RWPE2 (cell line): Measurements from ENCODE around the gene NR2F2.

Experiments used
- ATAC-seq: fragments of 200-7000 bp; cut with Tn5 transposase; 3 replicates; pipeline ENCODE4 v1.9.1; 2021; ENCODE audit warnings: low read depth
- DNase-seq: peaks from one replicate; pipeline ENCODE4 v3.0.0-alpha.2; 2020; ENCODE audit warnings: low spot score
- H3K27ac ChIP-seq: fragments of 450-650 bp; 2 replicates; pipeline ENCODE4 v1.5.1; 2017; ENCODE audit warnings: mild to moderate bottlenecking; ENCODE audit not compliant: poor library complexity, severe bottlenecking
- H3K27me3 ChIP-seq: fragments of 250-450 bp; sonication (Bioruptor Pico); 2 replicates; pipeline ENCODE4 v1.5.1; 2021; ENCODE audit warnings: mild to moderate bottlenecking, moderate library complexity; ENCODE audit not compliant: insufficient read depth, poor library complexity, severe bottlenecking
- H3K36me3 ChIP-seq: fragments of 250-450 bp; sonication (Bioruptor Pico); 2 replicates; pipeline ENCODE4 v1.5.1; 2020; ENCODE audit warnings: low read depth, mild to moderate bottlenecking, moderate library complexity
- H3K4me1 ChIP-seq: fragments of 250-450 bp; sonication (Bioruptor Pico); 2 replicates; pipeline ENCODE4 v1.5.1; 2021; ENCODE audit warnings: mild to moderate bottlenecking, moderate library complexity; ENCODE audit not compliant: insufficient read depth, poor library complexity, severe bottlenecking
- H3K4me3 ChIP-seq: fragments of 250-450 bp; sonication (Bioruptor Pico); 2 replicates; pipeline ENCODE4 v1.5.1; 2021; ENCODE audit warnings: mild to moderate bottlenecking, moderate library complexity; ENCODE audit not compliant: severe bottlenecking
- H3K9me3 ChIP-seq: fragments of 250-450 bp; sonication (Bioruptor Pico); 2 replicates; pipeline ENCODE4 v1.5.1; 2021; ENCODE audit warnings: mild to moderate bottlenecking, moderate library complexity; ENCODE audit not compliant: severe bottlenecking
- CTCF ChIP-seq: fragments of 450-650 bp; IDR thresholded peaks from one replicate; pipeline ENCODE4 v1.5.1; 2017; ENCODE audit warnings: mild to moderate bottlenecking, moderate library complexity; ENCODE audit not compliant: poor library complexity, severe bottlenecking

Gene NR2F2

GRCh38 chr15:96300836-96301235, 29.7 kb upstream of the NR2F2 start:
- H3K36me3 ChIP-seq = no peaks in the 10 kb centered on the region
- no peaks in the 10 kb centered on the region for H3K9me3 ChIP-seq
- TF ChIP-seq CTCF = no peak
- ATAC-seq (no peak), DNase-seq (no peak)
- H3K4me1 ChIP-seq = peaks cover 6% of the 10 kb centered on the region
- H3K27ac ChIP-seq = no peak overlapping the region
- no peaks in the 10 kb centered on the region for H3K27me3 ChIP-seq
- H3K4me3 ChIP-seq = no peak overlapping the region

GRCh38 chr15:96303503-96304056, 26.9 kb upstream of the NR2F2 start:
- DNase-seq (no peak), ATAC-seq (no peak)
- H3K4me1 ChIP-seq = no peaks in the 10 kb centered on the region
- no peak overlapping the region for H3K27ac ChIP-seq
- no peak overlapping the region for H3K4me3 ChIP-seq
- H3K9me3 ChIP-seq = no peaks in the 10 kb centered on the region
- H3K27me3 ChIP-seq = no peaks in the 10 kb centered on the region
- no peak for TF ChIP-seq CTCF
- H3K36me3 ChIP-seq = no peaks in the 10 kb centered on the region

- H3K4me3 ChIP-seq = no peak overlapping the region
- no peaks in the 10 kb centered on the region for H3K27me3 ChIP-seq
- no peaks in the 10 kb centered on the region for H3K4me1 ChIP-seq
- DNase-seq (no peak), ATAC-seq (no peak)
- no peaks in the 10 kb centered on the region for H3K36me3 ChIP-seq
- H3K27ac ChIP-seq = no peak overlapping the region
- TF ChIP-seq CTCF = no peak
- no peaks in the 10 kb centered on the region for H3K9me3 ChIP-seq
Observed at GRCh38 chr15:96304839-96305238, 25.7 kb upstream of the NR2F2 start.

- H3K9me3 ChIP-seq = no peaks in the 10 kb centered on the region
- no peak overlapping the region for H3K27ac ChIP-seq
- H3K27me3 ChIP-seq = no peaks in the 10 kb centered on the region
- no peak for DNase-seq
- H3K4me3 ChIP-seq = no peak overlapping the region
- ATAC-seq = no peak
- no peaks in the 10 kb centered on the region for H3K4me1 ChIP-seq
- no peaks in the 10 kb centered on the region for H3K36me3 ChIP-seq
- no peak for TF ChIP-seq CTCF
Observed at GRCh38 chr15:96306321-96306720, 24.2 kb upstream of the NR2F2 start.

- no peak for DNase-seq
- H3K4me1 ChIP-seq = peaks cover 11% of the 10 kb centered on the region
- no peak for TF ChIP-seq CTCF
- H3K4me3 ChIP-seq = no peak overlapping the region
- H3K36me3 ChIP-seq = no peaks in the 10 kb centered on the region
- no peak overlapping the region for H3K27ac ChIP-seq
- no peaks in the 10 kb centered on the region for H3K9me3 ChIP-seq
- ATAC-seq = no peak
- no peaks in the 10 kb centered on the region for H3K27me3 ChIP-seq
Observed at GRCh38 chr15:96307856-96308394, 22.6 kb upstream of the NR2F2 start.
